HL-60 (cell line): ENCODE results near the gene ATP4A.

Experiments
- POLR2AphosphoS5 ChIP-seq: IDR thresholded peaks from 2 replicates; pipeline ENCODE4 v1.6.1; 2012; ENCODE audit warnings: low read depth
- TF ChIP-seq, protein P1 (sequence below): IDR thresholded peaks from one replicate; pipeline ENCODE4 v1.5.1; 2011; ENCODE audit warnings: low read length, control low read depth, inconsistent platforms; ENCODE audit not compliant: insufficient read depth
- TF ChIP-seq, protein P2 (sequence below): IDR thresholded peaks from 2 replicates; pipeline ENCODE4 v1.6.1; 2012; ENCODE audit warnings: low read depth; ENCODE audit not compliant: insufficient replicate concordance

DNA sequence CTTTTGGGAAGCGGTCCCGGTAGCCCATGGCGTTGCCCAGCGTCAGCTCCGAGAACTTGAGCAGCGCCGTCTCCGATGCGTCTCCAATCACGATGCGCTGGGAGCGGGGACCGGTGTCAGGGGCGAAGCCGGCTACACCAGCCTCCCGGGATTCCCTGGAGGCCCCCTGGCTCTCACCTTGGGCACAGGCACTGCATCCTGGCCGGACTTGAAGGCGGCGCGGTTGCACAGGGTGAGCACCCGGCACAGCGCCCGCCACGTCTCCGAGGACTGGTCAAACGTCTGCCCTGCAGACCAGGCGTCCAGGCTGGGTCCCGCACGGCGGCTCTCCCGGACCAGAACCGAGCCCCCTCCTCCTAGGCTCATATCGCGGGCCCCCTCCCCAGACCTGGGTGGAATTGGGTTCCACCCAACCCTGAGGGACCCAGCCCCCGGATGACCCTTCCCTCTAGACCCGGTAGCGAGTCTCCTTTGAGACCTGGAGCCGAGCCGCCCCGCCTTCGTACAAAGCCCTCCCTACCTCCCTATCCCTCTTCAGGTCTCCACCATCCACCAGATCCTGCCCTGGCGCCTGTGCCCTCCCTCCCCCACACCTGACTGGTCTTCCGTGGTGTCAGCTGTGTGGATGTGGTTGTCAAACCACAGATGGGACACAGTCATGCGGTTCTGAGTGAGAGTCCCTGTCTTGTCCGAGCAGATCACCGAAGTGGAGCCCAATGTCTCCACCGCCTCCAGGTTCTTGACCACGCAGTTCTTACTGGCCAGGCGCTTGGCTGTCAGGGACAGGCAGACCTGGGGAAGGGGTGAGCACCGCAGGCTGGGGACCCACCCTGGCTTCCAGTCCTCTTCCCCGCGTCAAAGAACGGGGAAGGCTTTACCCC is 4.8 kb downstream of the ATP4A start:
- TF ChIP-seq, protein P1, sequence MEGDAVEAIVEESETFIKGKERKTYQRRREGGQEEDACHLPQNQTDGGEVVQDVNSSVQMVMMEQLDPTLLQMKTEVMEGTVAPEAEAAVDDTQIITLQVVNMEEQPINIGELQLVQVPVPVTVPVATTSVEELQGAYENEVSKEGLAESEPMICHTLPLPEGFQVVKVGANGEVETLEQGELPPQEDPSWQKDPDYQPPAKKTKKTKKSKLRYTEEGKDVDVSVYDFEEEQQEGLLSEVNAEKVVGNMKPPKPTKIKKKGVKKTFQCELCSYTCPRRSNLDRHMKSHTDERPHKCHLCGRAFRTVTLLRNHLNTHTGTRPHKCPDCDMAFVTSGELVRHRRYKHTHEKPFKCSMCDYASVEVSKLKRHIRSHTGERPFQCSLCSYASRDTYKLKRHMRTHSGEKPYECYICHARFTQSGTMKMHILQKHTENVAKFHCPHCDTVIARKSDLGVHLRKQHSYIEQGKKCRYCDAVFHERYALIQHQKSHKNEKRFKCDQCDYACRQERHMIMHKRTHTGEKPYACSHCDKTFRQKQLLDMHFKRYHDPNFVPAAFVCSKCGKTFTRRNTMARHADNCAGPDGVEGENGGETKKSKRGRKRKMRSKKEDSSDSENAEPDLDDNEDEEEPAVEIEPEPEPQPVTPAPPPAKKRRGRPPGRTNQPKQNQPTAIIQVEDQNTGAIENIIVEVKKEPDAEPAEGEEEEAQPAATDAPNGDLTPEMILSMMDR: no peak
- no peak for TF ChIP-seq POLR2AphosphoS5
- TF ChIP-seq, protein P2, sequence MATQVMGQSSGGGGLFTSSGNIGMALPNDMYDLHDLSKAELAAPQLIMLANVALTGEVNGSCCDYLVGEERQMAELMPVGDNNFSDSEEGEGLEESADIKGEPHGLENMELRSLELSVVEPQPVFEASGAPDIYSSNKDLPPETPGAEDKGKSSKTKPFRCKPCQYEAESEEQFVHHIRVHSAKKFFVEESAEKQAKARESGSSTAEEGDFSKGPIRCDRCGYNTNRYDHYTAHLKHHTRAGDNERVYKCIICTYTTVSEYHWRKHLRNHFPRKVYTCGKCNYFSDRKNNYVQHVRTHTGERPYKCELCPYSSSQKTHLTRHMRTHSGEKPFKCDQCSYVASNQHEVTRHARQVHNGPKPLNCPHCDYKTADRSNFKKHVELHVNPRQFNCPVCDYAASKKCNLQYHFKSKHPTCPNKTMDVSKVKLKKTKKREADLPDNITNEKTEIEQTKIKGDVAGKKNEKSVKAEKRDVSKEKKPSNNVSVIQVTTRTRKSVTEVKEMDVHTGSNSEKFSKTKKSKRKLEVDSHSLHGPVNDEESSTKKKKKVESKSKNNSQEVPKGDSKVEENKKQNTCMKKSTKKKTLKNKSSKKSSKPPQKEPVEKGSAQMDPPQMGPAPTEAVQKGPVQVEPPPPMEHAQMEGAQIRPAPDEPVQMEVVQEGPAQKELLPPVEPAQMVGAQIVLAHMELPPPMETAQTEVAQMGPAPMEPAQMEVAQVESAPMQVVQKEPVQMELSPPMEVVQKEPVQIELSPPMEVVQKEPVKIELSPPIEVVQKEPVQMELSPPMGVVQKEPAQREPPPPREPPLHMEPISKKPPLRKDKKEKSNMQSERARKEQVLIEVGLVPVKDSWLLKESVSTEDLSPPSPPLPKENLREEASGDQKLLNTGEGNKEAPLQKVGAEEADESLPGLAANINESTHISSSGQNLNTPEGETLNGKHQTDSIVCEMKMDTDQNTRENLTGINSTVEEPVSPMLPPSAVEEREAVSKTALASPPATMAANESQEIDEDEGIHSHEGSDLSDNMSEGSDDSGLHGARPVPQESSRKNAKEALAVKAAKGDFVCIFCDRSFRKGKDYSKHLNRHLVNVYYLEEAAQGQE: no peak
